GM18907 (cell line): ENCODE measurements around the gene IFT22.
"Not testable (repeated sequence)": the region's sequence is repeated elsewhere in the genome, so short reads cannot be mapped to it uniquely, and the experiment has no call there.

Experiments
- ATAC-seq: cut with Tn5 transposase; IDR thresholded peaks from one replicate; pipeline ENCODE4 v1.9.1; 2021; ENCODE audit warnings: mild to moderate bottlenecking, moderate library complexity; ENCODE audit not compliant: unreplicated experiment

IFT22 gene

GRCh38 chr7:101319401-101319800, 2.2 kb downstream of the IFT22 start:
- ATAC-seq: no peak

- ATAC-seq: no peak
These were observed 6.3 kb downstream of the IFT22 start for GRCh38 chr7:101315336-101315735.

- ATAC-seq: no peak
These were observed 13.1 kb downstream of the IFT22 start for GRCh38 chr7:101308245-101309085.

- no peak for ATAC-seq
These were observed 15.3 kb downstream of the IFT22 start for GRCh38 chr7:101306307-101306706.

- no peak for ATAC-seq
These were observed 18.4 kb downstream of the IFT22 start for GRCh38 chr7:101303102-101303701.

- no peak for ATAC-seq
These were observed 18.9 kb downstream of the IFT22 start for GRCh38 chr7:101302641-101303101.

GRCh38 chr7:101300465-101301376, 20.9 kb downstream of the IFT22 start:
- no peak for ATAC-seq

GRCh38 chr7:101299511-101300464, 21.8 kb downstream of the IFT22 start:
- ATAC-seq: no peak

- ATAC-seq: no peak
These were observed 26.8 kb downstream of the IFT22 start for GRCh38 chr7:101294832-101295121.

- no peak for ATAC-seq
These were observed 27.4 kb downstream of the IFT22 start for GRCh38 chr7:101294039-101294831.

GRCh38 chr7:101293069-101294021, 28.3 kb downstream of the IFT22 start:
- ATAC-seq: not testable (repeated sequence)

- ATAC-seq: not testable (repeated sequence)
These were observed 29.0 kb downstream of the IFT22 start for GRCh38 chr7:101292566-101292965.

- peak; percentile 47 for ATAC-seq
These were observed 31.2 kb downstream of the IFT22 start for GRCh38 chr7:101290186-101291037.

GRCh38 chr7:101289687-101290086, 31.9 kb downstream of the IFT22 start:
- ATAC-seq: peak; percentile 86

- no peak for ATAC-seq
These were observed 33.2 kb downstream of the IFT22 start for GRCh38 chr7:101288439-101288838.

GRCh38 chr7:101287032-101287431, 34.6 kb downstream of the IFT22 start:
- no peak for ATAC-seq

- ATAC-seq: not testable (repeated sequence)
These were observed 35.7 kb downstream of the IFT22 start for GRCh38 chr7:101285880-101286279.
